Mesenchymal stem cell (in vitro differentiated cells and primary cell): Measurements from ENCODE around the gene GAA.

ENCODE experiments used
- DNase-seq: peaks from one replicate; pipeline ENCODE4 v3.0.0-alpha.2; 2013
- H2AFZ ChIP-seq: one replicate; pipeline ENCODE4 v1.6.1; 2013; ENCODE audit warnings: low read depth, mild to moderate bottlenecking, control low read depth, inconsistent platforms, low read length, moderate library complexity
- H2AK5ac ChIP-seq: 2 replicates; pipeline ENCODE4 v1.6.1; 2013; ENCODE audit warnings: low read length, moderate library complexity, mild to moderate bottlenecking, inconsistent platforms; ENCODE audit not compliant: severe bottlenecking
- H2BK120ac ChIP-seq: one replicate; pipeline ENCODE4 v1.6.1; 2013; ENCODE audit warnings: low read depth, mild to moderate bottlenecking, inconsistent platforms, low read length, moderate library complexity
- H2BK12ac ChIP-seq, 2 experiments: one replicate each; pipeline ENCODE4 v1.6.1; 2013; ENCODE audit warnings: inconsistent platforms in 2 of 2, low read length in 2 of 2, mild to moderate bottlenecking in 2 of 2, moderate library complexity in 2 of 2, control low read depth in 1 of 2
- H2BK15ac ChIP-seq: one replicate; pipeline ENCODE4 v1.6.1; 2013; ENCODE audit warnings: mild to moderate bottlenecking, low read depth, inconsistent platforms; ENCODE audit not compliant: poor library complexity, severe bottlenecking
- H2BK5ac ChIP-seq: 2 replicates; pipeline ENCODE4 v1.6.1; 2013; ENCODE audit warnings: low read depth, mild to moderate bottlenecking, low read length, control low read depth, inconsistent platforms; ENCODE audit not compliant: poor library complexity, severe bottlenecking
- H3K14ac ChIP-seq, 2 experiments: one replicate each; pipeline ENCODE4 v1.6.1; 2013; ENCODE audit warnings: inconsistent platforms in 2 of 2, low read length in 2 of 2, control low read depth in 1 of 2, mild to moderate bottlenecking in 1 of 2, moderate library complexity in 1 of 2
- H3K18ac ChIP-seq, 2 experiments: one replicate each; pipeline ENCODE4 v1.6.1; 2013; ENCODE audit warnings: inconsistent platforms in 2 of 2, low read length in 2 of 2, control low read depth in 1 of 2, low read depth in 1 of 2, mild to moderate bottlenecking in 1 of 2
- H3K23ac ChIP-seq, 2 experiments: one replicate each; pipeline ENCODE4 v1.6.1; 2013; ENCODE audit warnings: inconsistent platforms in 2 of 2, low read length in 2 of 2, mild to moderate bottlenecking in 2 of 2, moderate library complexity in 2 of 2, control low read depth in 1 of 2
- H3K27ac ChIP-seq: 2 replicates; pipeline ENCODE4 v1.5.1; 2013; ENCODE audit warnings: mild to moderate bottlenecking, moderate library complexity, low read length, control low read depth, inconsistent platforms; ENCODE audit not compliant: poor library complexity, severe bottlenecking
- H3K27me3 ChIP-seq, 2 experiments: 2 replicates each; pipeline versions ENCODE4 v1.6.1 to v1.7.0; 2013; ENCODE audit warnings: low read length in 2 of 2, mild to moderate bottlenecking in 2 of 2, moderate library complexity in 2 of 2, control low read depth in 1 of 2, inconsistent platforms in 1 of 2; ENCODE audit not compliant: control insufficient read depth in 1 of 2, insufficient read depth in 1 of 2
- H3K36me3 ChIP-seq, 2 experiments: 2 replicates each; pipeline versions ENCODE4 v1.6.1 to v1.7.0; 2013; ENCODE audit warnings: low read length in 2 of 2, control low read depth in 1 of 2, inconsistent platforms in 1 of 2, low read depth in 1 of 2, mild to moderate bottlenecking in 1 of 2; ENCODE audit not compliant: insufficient read depth in 2 of 2, control insufficient read depth in 1 of 2
- H3K4ac ChIP-seq, 2 experiments: one replicate each; pipeline ENCODE4 v1.6.1; 2013; ENCODE audit warnings: inconsistent platforms in 2 of 2, low read length in 2 of 2, mild to moderate bottlenecking in 2 of 2, moderate library complexity in 2 of 2, control low read depth in 1 of 2, low read depth in 1 of 2
- H3K4me1 ChIP-seq: 2 replicates; pipeline ENCODE4 v1.6.1; 2013; ENCODE audit warnings: low read depth, low read length, control low read depth; ENCODE audit not compliant: control insufficient read depth, insufficient read depth
- H3K4me2 ChIP-seq: 2 replicates; pipeline ENCODE4 v1.6.1; 2013; ENCODE audit warnings: low read length, mild to moderate bottlenecking, inconsistent platforms; ENCODE audit not compliant: poor library complexity, severe bottlenecking
- H3K4me3 ChIP-seq, 2 experiments: 2 replicates each; pipeline versions ENCODE4 v1.5.1 to v1.7.0; 2013; ENCODE audit warnings: low read length in 2 of 2, mild to moderate bottlenecking in 2 of 2, control low read depth in 1 of 2, low read depth in 1 of 2; ENCODE audit not compliant: insufficient read depth in 1 of 2
- H3K79me1 ChIP-seq: replicated peaks from 2 replicates; pipeline ENCODE4 v1.6.1; 2013; ENCODE audit warnings: mild to moderate bottlenecking, control low read depth, low read length, inconsistent platforms; ENCODE audit not compliant: poor library complexity, severe bottlenecking
- H3K9ac ChIP-seq: 2 replicates; pipeline ENCODE4 v1.7.0; 2013; ENCODE audit warnings: mild to moderate bottlenecking, low read length, moderate library complexity
- H3K9me3 ChIP-seq: 2 replicates; pipeline ENCODE4 v1.7.0; 2013; ENCODE audit warnings: mild to moderate bottlenecking, low read length; ENCODE audit not compliant: control insufficient read depth
- H4K8ac ChIP-seq: one replicate; pipeline ENCODE4 v1.6.1; 2013; ENCODE audit warnings: inconsistent platforms, mild to moderate bottlenecking, low read length, moderate library complexity
- H4K91ac ChIP-seq: one replicate; pipeline ENCODE4 v1.6.1; 2013; ENCODE audit warnings: mild to moderate bottlenecking, low read length, inconsistent platforms
- WGBS: methylation state at CpG from one replicate; pipeline ENCODE4 v1.1.7; 2013; ENCODE audit warnings: mixed read lengths; 5-methylcytosine and 5-hydroxymethylcytosine counted together

Gene GAA

GRCh38 chr17:80122926-80123505 lies 21.6 kb downstream of the GAA start:
- H2AK5ac ChIP-seq = no peak overlapping the region

GRCh38 chr17:80123791-80124190 lies 22.4 kb downstream of the GAA start:
- WGBS = 84% methylated on average over 15 of the region's 15 CpGs
- no peak overlapping the region for H4K8ac ChIP-seq

More at GRCh38 chr17:80122926-80123505, 21.6 kb downstream of the GAA start:
- Histone ChIP-seq H3K9me3 (no peaks in the 10 kb centered on the region), H3K9ac (no peak overlapping the region), H3K4me3 (no peak overlapping the region), H3K18ac (no peak overlapping the region), H4K8ac (no peak overlapping the region), H3K27ac (no peak overlapping the region), H3K4me2 (no peak overlapping the region), H4K91ac (no peak overlapping the region), H2BK15ac (no peak overlapping the region), H3K27me3 (peaks cover 3 to 4% of the 10 kb centered on the region in 2 experiments), H3K79me1 (no peaks in the 10 kb centered on the region), H2BK5ac (no peak overlapping the region), H3K36me3 (peaks cover 0 to 6% of the 10 kb centered on the region in 2 experiments), H2BK12ac (no peak overlapping the region), H3K4ac (no peak overlapping the region), H3K4me1 (peaks cover 9% of the 10 kb centered on the region), H2AFZ (no peak overlapping the region), H3K14ac (no peak overlapping the region), H3K23ac (no peak overlapping the region), H2BK120ac (no peak overlapping the region)
- DNase-seq = no peak
- WGBS = 92% methylated on average over 5 of the region's 6 CpGs

DNA sequence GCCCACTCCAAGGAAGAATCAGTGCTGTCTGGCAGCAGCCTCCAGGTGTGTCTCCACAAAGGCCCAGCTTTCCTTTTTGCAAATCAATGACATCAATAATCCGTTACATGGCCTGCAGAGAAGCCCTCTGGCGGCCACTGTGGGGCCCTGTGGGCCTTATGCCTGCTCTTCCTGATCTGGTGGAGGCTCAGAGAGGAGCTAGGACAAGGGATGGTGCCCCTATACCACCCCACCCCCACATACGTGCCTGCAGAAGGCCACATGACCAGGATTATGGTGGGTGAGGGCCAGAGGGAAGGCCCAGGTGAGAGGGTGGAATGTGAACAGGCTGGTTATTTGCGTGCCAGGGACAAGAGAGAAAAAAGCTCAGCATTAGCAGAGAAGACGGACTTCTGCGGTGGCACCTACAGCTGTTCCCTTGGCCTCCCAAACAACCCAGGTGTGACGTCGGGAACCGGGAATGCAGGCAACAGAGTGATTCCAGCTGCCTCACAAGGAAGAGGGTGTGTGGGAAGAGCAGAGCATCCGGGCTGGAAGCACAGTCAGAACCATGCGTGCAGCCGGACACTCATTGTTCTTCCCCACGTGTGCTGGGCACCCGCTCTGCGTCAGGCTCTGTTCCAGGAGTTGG lies 23.1 kb downstream of the GAA start:
- Histone ChIP-seq H3K4me3 (no peak overlapping the region), H3K4ac (no peak overlapping the region), H3K9ac (no peak overlapping the region), H2BK120ac (no peak overlapping the region), H3K36me3 (no peaks in the 10 kb centered on the region), H3K27me3 (peaks cover 0 to 4% of the 10 kb centered on the region in 2 experiments), H3K4me2 (no peak overlapping the region), H2AK5ac (no peak overlapping the region), H4K8ac (no peak overlapping the region), H3K9me3 (no peaks in the 10 kb centered on the region), H3K27ac (no peak overlapping the region), H4K91ac (no peak overlapping the region), H2BK12ac (no peak overlapping the region), H3K79me1 (no peaks in the 10 kb centered on the region), H3K18ac (peak overlapping the region in 1 of 2 experiments; percentile 8), H3K14ac (no peak overlapping the region), H2BK5ac (no peak overlapping the region), H2AFZ (no peak overlapping the region), H2BK15ac (no peak overlapping the region), H3K23ac (no peak overlapping the region), H3K4me1 (peaks cover 8% of the 10 kb centered on the region)
- peak; percentile 63 for DNase-seq
- WGBS = 68% methylated on average over 14 of the region's 15 CpGs

More at GRCh38 chr17:80123791-80124190, 22.4 kb downstream of the GAA start:
- no peak overlapping the region for H4K91ac ChIP-seq
- H3K36me3 ChIP-seq = peaks cover 0 to under 1% of the 10 kb centered on the region in 2 experiments
- no peak overlapping the region for H2BK120ac ChIP-seq
- no peak overlapping the region for H3K4me3 ChIP-seq
- H3K4ac ChIP-seq = no peak overlapping the region
- no peak overlapping the region for H2BK15ac ChIP-seq
- no peak overlapping the region for H3K27ac ChIP-seq
- no peaks in the 10 kb centered on the region for H3K9me3 ChIP-seq
- no peak overlapping the region for H2AK5ac ChIP-seq
- no peak overlapping the region for H3K14ac ChIP-seq
- no peak overlapping the region for H2BK12ac ChIP-seq
- no peak overlapping the region for H3K4me2 ChIP-seq
- peaks cover 8% of the 10 kb centered on the region for H3K4me1 ChIP-seq
- no peak overlapping the region for H3K9ac ChIP-seq
- H3K23ac ChIP-seq = no peak overlapping the region
- H3K79me1 ChIP-seq = no peaks in the 10 kb centered on the region
- no peak overlapping the region for H2AFZ ChIP-seq
- no peak for DNase-seq
- no peak overlapping the region for H2BK5ac ChIP-seq
- H3K18ac ChIP-seq = no peak overlapping the region
- peaks cover 0 to 4% of the 10 kb centered on the region in 2 experiments for H3K27me3 ChIP-seq

GRCh38 chr17:80125656-80126448 lies 24.5 kb downstream of the GAA start:
- Histone ChIP-seq H2AK5ac (no peak overlapping the region), H3K79me1 (no peaks in the 10 kb centered on the region), H2AFZ (no peak overlapping the region), H3K4me3 (no peak overlapping the region), H2BK120ac (no peak overlapping the region), H3K14ac (no peak overlapping the region), H2BK12ac (no peak overlapping the region), H4K91ac (no peak overlapping the region), H4K8ac (no peak overlapping the region), H3K4ac (no peak overlapping the region), H3K4me2 (no peak overlapping the region), H3K9ac (peak overlapping the region; percentile 3), H3K27me3 (peaks cover 0 to 4% of the 10 kb centered on the region in 2 experiments), H3K18ac (no peak overlapping the region), H3K27ac (no peak overlapping the region), H2BK15ac (no peak overlapping the region), H3K36me3 (no peaks in the 10 kb centered on the region), H3K9me3 (no peaks in the 10 kb centered on the region), H2BK5ac (no peak overlapping the region), H3K23ac (no peak overlapping the region), H3K4me1 (peaks cover 8% of the 10 kb centered on the region)
- no peak for DNase-seq
- WGBS = 84% methylated on average over 11 of the region's 14 CpGs
